HepG2 (cell line): ENCODE results near the gene POLR2M. TPM values are rescaled to one million over a fixed set of nuclear protein-coding genes. Genes with fewer than 3 reads are reported as not detected.

Experiments
- ATAC-seq: fragments of 200-7000 bp; cut with Tn5 transposase; 3 replicates; pipeline ENCODE4 v1.9.1; 2020; ENCODE audit warnings: mild to moderate bottlenecking, moderate library complexity
- BruUV-seq: library from RNA; stranded (reverse); fragments of 400-500 nt; replicated peaks from 2 replicates; lab custom pipeline; 2021; lab: Mats Ljungman, UMichigan
- CTCF ChIA-PET: fragments of 300-600 bp; formaldehyde crosslinking; extraction: SDS; loops from one replicate; lab custom pipeline; 2021; ENCODE audit warnings: low total read pairs, inconsistent platforms, low intra/inter-chr PET ratio; lab: Yijun Ruan, JAX
- POLR2A ChIA-PET: fragments of 350-600 bp; sonication (Branson Sonifier 250); formaldehyde crosslinking; loops from one replicate; lab custom pipeline; 2020; ENCODE audit warnings: antibody characterized with exemption, inconsistent platforms; lab: Yijun Ruan, JAX
- DNase-seq: peaks from one replicate; pipeline ENCODE4 v3.0.0-alpha.2; 2015; ENCODE audit warnings: low spot score
- FAIRE-seq: peaks from 3 replicates; lab custom pipeline; 2011; peaks lifted over from hg19 to GRCh38; lab: Jason Lieb, UNC
- H2AFZ ChIP-seq: one replicate; pipeline ENCODE4 v1.6.1; 2011; ENCODE audit warnings: low read length, inconsistent platforms
- H3K27ac ChIP-seq: fragments of 300-600 bp; 3 replicates; pipeline ENCODE4 v1.8.0; 2011; ENCODE audit warnings: mixed run types, mild to moderate bottlenecking, mixed read lengths, low read length, inconsistent platforms; ENCODE audit not compliant: insufficient read depth; ENCODE audit errors: extremely low read length
- H3K27me3 ChIP-seq, 2 experiments: fragments of 200-600 bp in 1 of 2; 2 replicates in 1 of 2; 3 replicates in 1 of 2; pipeline versions ENCODE4 v1.6.0 to v1.8.0; 2011; ENCODE audit warnings: low read length in 2 of 2, mild to moderate bottlenecking in 2 of 2, moderate library complexity in 2 of 2, inconsistent platforms in 1 of 2; ENCODE audit not compliant: insufficient read depth in 2 of 2, control insufficient read depth in 1 of 2
- H3K36me3 ChIP-seq, 2 experiments: fragments of 200-600 bp in 1 of 2; replicated peaks in 1 of 2; 2 replicates in 1 of 2; 3 replicates in 1 of 2; pipeline versions ENCODE4 v1.5.1 to v1.8.0; 2011; ENCODE audit warnings: low read length in 2 of 2, inconsistent platforms in 1 of 2; ENCODE audit not compliant: insufficient read depth in 2 of 2, control insufficient read depth in 1 of 2
- H3K4me1 ChIP-seq: 2 replicates; pipeline ENCODE4 v1.5.1; 2012; ENCODE audit warnings: low read length, inconsistent platforms; ENCODE audit not compliant: insufficient read depth
- H3K4me2 ChIP-seq: 2 replicates; pipeline ENCODE4 v1.6.0; 2011; ENCODE audit warnings: low read depth, low read length, inconsistent platforms
- H3K4me3 ChIP-seq, 3 experiments: fragments of 200-600 bp in 1 of 3; sonication (generic), shearing (Covaris generic) in 1 of 3; replicated peaks in 1 of 3; 2 replicates each; pipeline ENCODE4 v1.5.1; 2011 to 2016; ENCODE audit warnings: low read length in 3 of 3, inconsistent platforms in 2 of 3, low read depth in 2 of 3, mild to moderate bottlenecking in 2 of 3, control low read depth in 1 of 3, mixed read lengths in 1 of 3; ENCODE audit not compliant: insufficient read depth in 1 of 3
- H3K79me2 ChIP-seq: one replicate; pipeline ENCODE4 v1.6.1; 2011; ENCODE audit warnings: low read length, inconsistent platforms; ENCODE audit not compliant: insufficient read depth
- H3K9ac ChIP-seq: 2 replicates; pipeline ENCODE4 v1.6.0; 2011; ENCODE audit warnings: mild to moderate bottlenecking, low read depth, low read length, inconsistent platforms; ENCODE audit not compliant: insufficient read depth
- H3K9me3 ChIP-seq: 2 replicates; pipeline ENCODE4 v1.5.1; 2012; ENCODE audit warnings: mild to moderate bottlenecking, low read length
- H4K20me1 ChIP-seq: 2 replicates; pipeline ENCODE4 v1.6.0; 2011; ENCODE audit warnings: inconsistent platforms, mild to moderate bottlenecking, low read length, moderate library complexity; ENCODE audit not compliant: insufficient read depth
- ARNT2 ChIP-seq: sonication (generic); formaldehyde crosslinking; IDR thresholded peaks from 2 replicates; pipeline ENCODE4 v1.8.0; 2022; ENCODE audit warnings: mild to moderate bottlenecking, low read depth, missing genetic modification reagents, moderate library complexity
- HIVEP1 ChIP-seq: sonication (generic); formaldehyde crosslinking; IDR thresholded peaks from 2 replicates; pipeline ENCODE4 v1.4.0; 2020; ENCODE audit warnings: mild to moderate bottlenecking, missing genetic modification reagents
- HMG20A ChIP-seq: IDR thresholded peaks from 2 replicates; pipeline ENCODE4 v1.6.1; 2016; ENCODE audit warnings: borderline replicate concordance
- MLXIP ChIP-seq: sonication (generic); formaldehyde crosslinking; IDR thresholded peaks from 2 replicates; pipeline ENCODE4 v1.9.0; 2021; ENCODE audit warnings: missing genetic modification reagents, borderline replicate concordance
- NFYC ChIP-seq: IDR thresholded peaks from 2 replicates; pipeline ENCODE4 v1.6.1; 2016; ENCODE audit warnings: missing genetic modification reagents, missing compliant biosample characterization
- SMAD9 ChIP-seq: sonication (generic); formaldehyde crosslinking; IDR thresholded peaks from 2 replicates; pipeline ENCODE4 v1.5.1; 2020; ENCODE audit warnings: mild to moderate bottlenecking, missing genetic modification reagents
- SSRP1 ChIP-seq: IDR thresholded peaks from 2 replicates; pipeline ENCODE4 v1.6.1; 2016; ENCODE audit warnings: control low read depth
- TCF7 ChIP-seq: sonication (generic); IDR thresholded peaks from 2 replicates; pipeline ENCODE4 v1.6.1; 2016; ENCODE audit warnings: antibody characterized with exemption, low read depth
- ZBTB33 ChIP-seq: sonication (generic); formaldehyde crosslinking; IDR thresholded peaks from 2 replicates; pipeline ENCODE4 v1.4.0; 2020; ENCODE audit warnings: missing genetic modification reagents
- ZNF205 ChIP-seq: IDR thresholded peaks from 2 replicates; pipeline ENCODE4 v1.6.1; 2018; ENCODE audit warnings: missing biosample characterization, missing genetic modification reagents
- ZNF251 ChIP-seq: sonication (generic); formaldehyde crosslinking; IDR thresholded peaks from 2 replicates; pipeline ENCODE4 v1.9.0; 2021; ENCODE audit warnings: mild to moderate bottlenecking, missing genetic modification reagents
- ZNF276 ChIP-seq: sonication (generic); formaldehyde crosslinking; IDR thresholded peaks from 2 replicates; pipeline ENCODE4 v1.4.0; 2020; ENCODE audit warnings: mild to moderate bottlenecking, low read depth, missing genetic modification reagents
- ZSCAN29 ChIP-seq: sonication (generic); formaldehyde crosslinking; conservative IDR thresholded peaks from 2 replicates; pipeline ENCODE4 v1.4.0; 2020; ENCODE audit warnings: mild to moderate bottlenecking, missing genetic modification reagents
- WGBS: methylation state at CpG from one replicate; pipeline ENCODE4 v1.1.6; 2017; ENCODE audit warnings: low lambda C conversion rate; 5-methylcytosine and 5-hydroxymethylcytosine counted together
- in situ Hi-C: cut with HindIII; loops from 2 replicates; pipeline ENCODE4 v1.10.0; 2017; ENCODE audit warnings: low pct_unique_long_range_greater_than_20kb; ENCODE audit not compliant: extremely low pct_ligation_motif_present
- intact Hi-C: fragments of 100-400 bp; cut with micrococcal nuclease; formaldehyde crosslinking; loops from one replicate; pipeline ENCODE4 v1.10.0; 2022; ENCODE audit not compliant: unreplicated experiment
- polyA plus RNA-seq, 8 experiments: library from polyadenylated mRNA; depleted of rRNA in 3 of 8; stranded (reverse) in 7 of 8; unstranded in 1 of 8; fragments of >200 nt; fragmentation: Illumina TruSeq in 4 of 8; extraction: Trizol in 4 of 8; gene quantifications; 2 replicates each; pipeline versions ENCODE4 v1.2.1 to v1.2.3, GENCODE V29; 2011 to 2016; ENCODE audit warnings: low read depth in 4 of 8, missing spikeins in 1 of 8, mixed read lengths in 1 of 8; ENCODE audit not compliant: insufficient read depth in 1 of 8
- total RNA-seq, 5 experiments: library from RNA; depleted of rRNA; stranded (reverse); fragments of >200 nt; fragmentation: Illumina TruSeq; extraction: Trizol; gene quantifications; 2 replicates each; pipeline ENCODE4 v1.2.3, GENCODE V29; 2016; ENCODE audit warnings: low read depth in 1 of 5
- TF ChIP-seq, protein P1 (sequence below): sonication (generic); formaldehyde crosslinking; IDR thresholded peaks from 2 replicates; pipeline ENCODE4 v1.8.0; 2022; ENCODE audit warnings: missing genetic modification reagents, mild to moderate bottlenecking, borderline replicate concordance

POLR2M gene
- total and polyA plus RNA-seq, 2 of the 13 experiments (the other 11 are each of a cell fraction or from before 2014, with no cell fraction given): 25.9 to 48.5 TPM

GRCh38 chr15:57686657-57687056, 19.9 kb upstream of the POLR2M start (continued):
- TF ChIP-seq, protein P1, sequence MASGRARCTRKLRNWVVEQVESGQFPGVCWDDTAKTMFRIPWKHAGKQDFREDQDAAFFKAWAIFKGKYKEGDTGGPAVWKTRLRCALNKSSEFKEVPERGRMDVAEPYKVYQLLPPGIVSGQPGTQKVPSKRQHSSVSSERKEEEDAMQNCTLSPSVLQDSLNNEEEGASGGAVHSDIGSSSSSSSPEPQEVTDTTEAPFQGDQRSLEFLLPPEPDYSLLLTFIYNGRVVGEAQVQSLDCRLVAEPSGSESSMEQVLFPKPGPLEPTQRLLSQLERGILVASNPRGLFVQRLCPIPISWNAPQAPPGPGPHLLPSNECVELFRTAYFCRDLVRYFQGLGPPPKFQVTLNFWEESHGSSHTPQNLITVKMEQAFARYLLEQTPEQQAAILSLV (CRISPR knock-in tag): no peak
- TF ChIP-seq SMAD9 (CRISPR knock-in tag): no peak
- TF ChIP-seq, all 625 proteins: peak for 0

DNA sequence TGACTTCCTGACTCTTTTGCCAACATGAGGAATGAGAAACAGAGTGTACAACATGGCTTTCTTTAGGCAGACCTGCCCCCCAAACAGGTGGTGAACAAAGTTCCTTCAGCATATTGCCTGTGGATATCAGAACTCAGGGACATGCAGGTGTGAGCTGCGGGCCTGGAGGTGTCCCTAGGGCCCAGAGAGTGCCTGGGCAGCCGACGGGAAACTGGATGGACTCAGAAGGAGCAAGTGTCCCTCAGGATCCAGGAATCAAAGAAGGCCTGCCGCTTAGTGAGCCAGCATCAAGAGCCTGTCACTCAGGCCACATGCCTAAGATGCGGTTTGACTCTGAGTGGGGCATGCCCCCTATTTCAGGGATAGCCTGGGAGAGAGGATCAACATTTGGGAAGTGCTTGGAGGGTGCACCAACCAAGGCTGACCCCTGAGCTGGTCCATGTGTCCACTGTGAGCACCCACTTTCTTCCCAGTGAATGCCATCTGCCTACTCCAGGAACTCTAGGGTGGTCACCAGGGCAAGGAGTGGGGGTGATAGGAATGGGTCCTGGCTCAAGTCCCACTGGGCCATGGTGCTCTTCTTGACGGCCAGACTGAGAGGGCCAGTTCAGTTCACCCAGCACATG, 16.1 kb upstream of the POLR2M start:
- Histone ChIP-seq H3K4me3 (no peak overlapping the region), H3K4me1 (no peaks in the 10 kb centered on the region), H3K27me3 (peaks cover 1 to 4% of the 10 kb centered on the region in 2 experiments; a peak in 2 of 5 replicates), H3K9ac (no peak overlapping the region), H2AFZ (no peak overlapping the region), H3K9me3 (no peaks in the 10 kb centered on the region), H3K36me3 (no peaks in the 10 kb centered on the region), H4K20me1 (no peaks in the 10 kb centered on the region), H3K27ac (no peak overlapping the region), H3K79me2 (no peaks in the 10 kb centered on the region), H3K4me2 (no peak overlapping the region)
- WGBS: 8% methylated on average over 4 of the region's 6 CpGs
- POLR2A ChIA-PET: no interaction called here
- intact Hi-C loops: no loop called here
- DNase-seq: no peak
- no peak for FAIRE-seq
- in situ Hi-C loops: no loop called here
- BruUV-seq: no TSS peak
- no peak for ATAC-seq
- CTCF ChIA-PET: no interaction called here
- no peak for TF ChIP-seq HIVEP1 (CRISPR knock-in tag)
- TF ChIP-seq MLXIP (CRISPR knock-in tag): no peak
- no peak for TF ChIP-seq ZSCAN29 (CRISPR knock-in tag)
- no peak for TF ChIP-seq HMG20A (CRISPR knock-in tag)
- no peak for TF ChIP-seq TCF7
- TF ChIP-seq ZNF205: no peak
- no peak for TF ChIP-seq ZNF251
- TF ChIP-seq ZBTB33: no peak
- TF ChIP-seq ARNT2: no peak
- TF ChIP-seq NFYC (CRISPR knock-in tag): no peak
- TF ChIP-seq SSRP1 (CRISPR knock-in tag): no peak
- no peak for TF ChIP-seq ZNF276 (CRISPR knock-in tag)
